A549 (cell line): ENCODE measurements around the gene NUP50. TPM values are rescaled to one million over a fixed set of nuclear protein-coding genes. Genes with fewer than 3 reads are reported as not detected.

Source experiments
- ATAC-seq, 2 experiments: fragments of 200-7000 bp in 1 of 2; fragments of >200 bp in 1 of 2; cut with Nextera tagmentation in 1 of 2; cut with Tn5 transposase in 1 of 2; 3 replicates each; pipeline versions ENCODE4 v1.8.0 to v1.9.1; 2018 to 2020; ENCODE audit warnings: mild to moderate bottlenecking in 1 of 2, moderate library complexity in 1 of 2
- CTCF ChIA-PET: fragments of 300-600 bp; sonication (Branson Sonifier 250); formaldehyde crosslinking; extraction: SDS; loops from one replicate; lab custom pipeline; 2021; ENCODE audit warnings: antibody characterized with exemption, inconsistent platforms; lab: Yijun Ruan, JAX
- POLR2A ChIA-PET: fragments of 350-600 bp; formaldehyde crosslinking; extraction: SDS; loops from one replicate; lab custom pipeline; 2021; ENCODE audit warnings: antibody characterized with exemption, inconsistent platforms; lab: Yijun Ruan, JAX
- DNase-seq, 2 experiments: peaks; one replicate each; pipeline versions ENCODE4 v3.0.0 to v3.0.0-alpha.2; 2011 to 2016; ENCODE audit warnings: low read depth in 1 of 2, low spot score in 1 of 2
- FAIRE-seq: peaks from 2 replicates; lab custom pipeline; 2011; peaks lifted over from hg19 to GRCh38; lab: Jason Lieb, UNC
- H3K27ac ChIP-seq, 2 experiments: fragments of >200 bp; sonication (Bioruptor Twin); formaldehyde crosslinking; 3 replicates each; pipeline ENCODE4 v1.5.1; 2016 to 2017
- H3K4me1 ChIP-seq: fragments of >200 bp; sonication (Bioruptor Twin); formaldehyde crosslinking; 3 replicates; pipeline ENCODE4 v1.6.1; 2016
- H3K4me2 ChIP-seq: fragments of >200 bp; sonication (Bioruptor Twin); formaldehyde crosslinking; 3 replicates; pipeline ENCODE4 v1.6.1; 2016
- H3K4me3 ChIP-seq: fragments of >200 bp; sonication (Bioruptor Twin); formaldehyde crosslinking; 3 replicates; pipeline ENCODE4 v1.5.1; 2016
- H3K9me3 ChIP-seq: fragments of >200 bp; sonication (Bioruptor Twin); formaldehyde crosslinking; 3 replicates; pipeline ENCODE4 v1.6.1; 2016
- CBX2 ChIP-seq: fragments of 200-600 bp; sonication (generic); IDR thresholded peaks from 2 replicates; pipeline ENCODE4 v1.6.1; 2016; ENCODE audit warnings: low read depth, mild to moderate bottlenecking, borderline replicate concordance
- CEBPB ChIP-seq, 2 experiments: fragments of >200 bp in 1 of 2; sonication (Bioruptor Twin) in 1 of 2; formaldehyde crosslinking in 1 of 2; IDR thresholded peaks; 2 replicates each; pipeline ENCODE4 v1.6.1; 2012 to 2016
- HEYL ChIP-seq: fragments of 250-450 bp; sonication (Bioruptor Pico); IDR thresholded peaks from 2 replicates; pipeline ENCODE4 v1.8.0; 2021; ENCODE audit warnings: mild to moderate bottlenecking, moderate library complexity
- JUNB ChIP-seq: fragments of >200 bp; sonication (Bioruptor Twin); formaldehyde crosslinking; IDR thresholded peaks from 2 replicates; pipeline ENCODE4 v1.6.1; 2016
- MAFK ChIP-seq: fragments of 450-650 bp; IDR thresholded peaks from 2 replicates; pipeline ENCODE4 v1.6.1; 2014; ENCODE audit not compliant: partially characterized antibody
- NFE2L2 ChIP-seq: fragments of 150-350 bp; conservative IDR thresholded peaks from 2 replicates; pipeline ENCODE4 v1.6.1; 2014; ENCODE audit warnings: low read length
- NPAS2 ChIP-seq: fragments of 250-450 bp; sonication (Bioruptor Pico); IDR thresholded peaks from 2 replicates; pipeline ENCODE4 v1.8.0; 2022; ENCODE audit warnings: mild to moderate bottlenecking, moderate library complexity, borderline replicate concordance
- RARB ChIP-seq: fragments of 250-450 bp; sonication (Bioruptor Pico); IDR thresholded peaks from 2 replicates; pipeline ENCODE4 v1.8.0; 2021; ENCODE audit warnings: mild to moderate bottlenecking, moderate library complexity
- RFX5 ChIP-seq: fragments of 450-650 bp; IDR thresholded peaks from 2 replicates; pipeline ENCODE4 v1.7.1; 2014; ENCODE audit warnings: antibody characterized with exemption, mild to moderate bottlenecking, moderate library complexity
- SREBF2 ChIP-seq: fragments of 450-650 bp; IDR thresholded peaks from 2 replicates; pipeline ENCODE4 v1.6.1; 2014; ENCODE audit warnings: mild to moderate bottlenecking, moderate library complexity
- TFCP2L1 ChIP-seq: fragments of 250-450 bp; sonication (Bioruptor Pico); IDR thresholded peaks from 2 replicates; pipeline ENCODE4 v1.5.0; 2021; ENCODE audit warnings: mild to moderate bottlenecking
- ZC3H11A ChIP-seq: fragments of 450-650 bp; IDR thresholded peaks from 2 replicates; pipeline ENCODE4 v1.6.1; 2014; ENCODE audit warnings: antibody characterized with exemption, mild to moderate bottlenecking
- ZFP36 ChIP-seq: fragments of 450-650 bp; IDR thresholded peaks from 2 replicates; pipeline ENCODE4 v1.6.1; 2014; ENCODE audit warnings: borderline replicate concordance; ENCODE audit not compliant: partially characterized antibody
- ZSCAN20 ChIP-seq: fragments of 250-450 bp; sonication (Bioruptor Pico); IDR thresholded peaks from 2 replicates; pipeline ENCODE4 v1.8.0; 2022; ENCODE audit warnings: mild to moderate bottlenecking, moderate library complexity
- WGBS: methylation state at CpG from one replicate; pipeline ENCODE4 v1.1.6; 2017; ENCODE audit errors: missing lambda C conversion rate; 5-methylcytosine and 5-hydroxymethylcytosine counted together
- polyA plus RNA-seq, 4 experiments: library from polyadenylated mRNA; depleted of rRNA in 3 of 4; stranded (reverse); fragments of >200 nt; fragmentation: RNase III in 1 of 4; extraction: RNeasy Plus Mini Kit Qiagen cat#74134 plus additional on column Dnase treatment in 1 of 4; gene quantifications; 2 replicates in 3 of 4; 3 replicates in 1 of 4; pipeline ENCODE4 v1.2.3, GENCODE V29; 2011 to 2017
- TF ChIP-seq, protein P1 (sequence below): fragments of >200 bp; sonication (Bioruptor Twin); formaldehyde crosslinking; IDR thresholded peaks from 3 replicates; pipeline ENCODE4 v1.5.1; 2016
- TF ChIP-seq, protein P2 (sequence below): fragments of 150-350 bp; IDR thresholded peaks from 2 replicates; pipeline ENCODE4 v1.6.1; 2014; ENCODE audit warnings: low read depth, mild to moderate bottlenecking, low read length
- TF ChIP-seq, protein P3 (sequence below): fragments of 200-600 bp; sonication (generic); IDR thresholded peaks from 2 replicates; pipeline ENCODE4 v1.6.1; 2016; ENCODE audit warnings: antibody characterized with exemption, mild to moderate bottlenecking, moderate library complexity

Gene NUP50
- polyA plus RNA-seq, 2 of the 4 experiments (the other 2 are of a cell fraction) = 16.7 to 25.3 TPM

- H3K9me3 ChIP-seq = no peaks in the 10 kb centered on the region
- WGBS = 88% methylated on average over 11 of the region's 11 CpGs
- no peak overlapping the region for H3K4me2 ChIP-seq
- TF ChIP-seq, protein P1, sequence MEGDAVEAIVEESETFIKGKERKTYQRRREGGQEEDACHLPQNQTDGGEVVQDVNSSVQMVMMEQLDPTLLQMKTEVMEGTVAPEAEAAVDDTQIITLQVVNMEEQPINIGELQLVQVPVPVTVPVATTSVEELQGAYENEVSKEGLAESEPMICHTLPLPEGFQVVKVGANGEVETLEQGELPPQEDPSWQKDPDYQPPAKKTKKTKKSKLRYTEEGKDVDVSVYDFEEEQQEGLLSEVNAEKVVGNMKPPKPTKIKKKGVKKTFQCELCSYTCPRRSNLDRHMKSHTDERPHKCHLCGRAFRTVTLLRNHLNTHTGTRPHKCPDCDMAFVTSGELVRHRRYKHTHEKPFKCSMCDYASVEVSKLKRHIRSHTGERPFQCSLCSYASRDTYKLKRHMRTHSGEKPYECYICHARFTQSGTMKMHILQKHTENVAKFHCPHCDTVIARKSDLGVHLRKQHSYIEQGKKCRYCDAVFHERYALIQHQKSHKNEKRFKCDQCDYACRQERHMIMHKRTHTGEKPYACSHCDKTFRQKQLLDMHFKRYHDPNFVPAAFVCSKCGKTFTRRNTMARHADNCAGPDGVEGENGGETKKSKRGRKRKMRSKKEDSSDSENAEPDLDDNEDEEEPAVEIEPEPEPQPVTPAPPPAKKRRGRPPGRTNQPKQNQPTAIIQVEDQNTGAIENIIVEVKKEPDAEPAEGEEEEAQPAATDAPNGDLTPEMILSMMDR = no peak
- TF ChIP-seq, all 56 proteins: peak for 0
- Histone ChIP-seq H3K4me3 (no peak overlapping the region), H3K4me1 (peaks cover 6% of the 10 kb centered on the region; the same call in 2 of the 3 replicates), H3K27ac (no peak overlapping the region)
- ATAC-seq (no peak), FAIRE-seq (no peak), DNase-seq (no peak)
- ChIA-PET POLR2A (no interaction called here), CTCF (no interaction called here)
Observed at GRCh38 chr22:45224331-45224730, 60.6 kb downstream of the NUP50 start.

GRCh38 chr22:45224988-45225731 lies 61.4 kb downstream of the NUP50 start:
- POLR2A ChIA-PET = no interaction called here
- H3K4me3 ChIP-seq = no peak overlapping the region
- peaks cover 6% of the 10 kb centered on the region; the same call in 2 of the 3 replicates for H3K4me1 ChIP-seq
- ATAC-seq (no peak; a peak in 1 of 6 replicates), DNase-seq (no peak), FAIRE-seq (no peak)
- no peak overlapping the region for H3K4me2 ChIP-seq
- 98% methylated on average over 8 of the region's 19 CpGs for WGBS
- H3K27ac ChIP-seq = no peak overlapping the region
- CTCF ChIA-PET = no interaction called here
- TF ChIP-seq RFX5 = no peak
- TF ChIP-seq ZSCAN20 (CRISPR knock-in tag) = no peak
- no peaks in the 10 kb centered on the region for H3K9me3 ChIP-seq

DNA sequence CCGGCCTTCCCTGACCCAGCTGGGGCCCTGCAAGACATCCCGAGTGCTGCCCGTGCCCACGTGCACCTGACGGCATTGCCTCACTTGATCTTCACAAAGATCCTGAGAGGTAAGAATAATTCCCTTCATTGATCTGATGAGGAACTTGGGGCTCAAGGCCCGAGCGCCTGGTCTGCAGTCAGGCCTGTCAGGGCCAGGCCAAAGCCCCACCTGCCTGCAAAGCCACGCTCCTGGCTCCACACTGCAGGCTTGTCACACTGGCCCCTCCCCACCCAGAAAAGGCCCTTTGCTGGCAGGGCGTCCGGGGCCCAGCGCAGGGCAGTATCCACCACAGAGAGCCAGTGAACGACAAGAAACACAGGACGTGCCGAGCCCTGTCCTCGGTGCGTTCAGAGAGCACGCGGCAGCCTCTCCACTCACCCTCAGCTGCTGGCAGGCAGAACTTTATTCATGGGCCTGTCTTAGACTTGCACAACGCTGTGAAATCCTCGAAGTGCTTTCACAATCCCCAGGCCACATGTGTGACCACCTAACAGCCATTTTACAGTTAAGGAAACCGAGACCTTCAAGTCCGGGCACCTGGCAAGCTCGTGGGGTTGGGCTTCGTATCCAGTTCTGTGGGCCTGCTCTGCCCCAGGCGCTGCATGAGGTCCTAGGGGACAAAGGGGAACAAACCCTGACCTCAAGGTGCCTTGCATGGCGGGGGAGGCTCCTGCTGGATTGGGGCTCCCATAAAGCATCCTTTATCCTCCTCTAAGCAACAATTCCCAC lies 62.2 kb downstream of the NUP50 start:
- CTCF ChIA-PET = interaction anchor here (1.1 to 1.4 kb wide), 3 partner anchors 9 to 18 kb away, joined by 3 to 6 read pairs (median 3); no protein-coding TSS in a partner anchor
- no peak overlapping the region for H3K4me3 ChIP-seq
- TF ChIP-seq SREBF2 (no peak), ZFP36 (no peak), CEBPB (IDR thresholded peaks at IDR 0.05) (no peak), NFE2L2 (no peak), RARB (no peak), JUNB (no peak), TFCP2L1 (no peak), NPAS2 (CRISPR knock-in tag) (no peak), MAFK (no peak), ZC3H11A (no peak), CBX2 (no peak), HEYL (no peak), ZSCAN20 (CRISPR knock-in tag) (no peak)
- TF ChIP-seq, protein P2, sequence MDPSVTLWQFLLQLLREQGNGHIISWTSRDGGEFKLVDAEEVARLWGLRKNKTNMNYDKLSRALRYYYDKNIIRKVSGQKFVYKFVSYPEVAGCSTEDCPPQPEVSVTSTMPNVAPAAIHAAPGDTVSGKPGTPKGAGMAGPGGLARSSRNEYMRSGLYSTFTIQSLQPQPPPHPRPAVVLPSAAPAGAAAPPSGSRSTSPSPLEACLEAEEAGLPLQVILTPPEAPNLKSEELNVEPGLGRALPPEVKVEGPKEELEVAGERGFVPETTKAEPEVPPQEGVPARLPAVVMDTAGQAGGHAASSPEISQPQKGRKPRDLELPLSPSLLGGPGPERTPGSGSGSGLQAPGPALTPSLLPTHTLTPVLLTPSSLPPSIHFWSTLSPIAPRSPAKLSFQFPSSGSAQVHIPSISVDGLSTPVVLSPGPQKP = no peak
- TF ChIP-seq, protein P1 = no peak
- TF ChIP-seq, protein P3, sequence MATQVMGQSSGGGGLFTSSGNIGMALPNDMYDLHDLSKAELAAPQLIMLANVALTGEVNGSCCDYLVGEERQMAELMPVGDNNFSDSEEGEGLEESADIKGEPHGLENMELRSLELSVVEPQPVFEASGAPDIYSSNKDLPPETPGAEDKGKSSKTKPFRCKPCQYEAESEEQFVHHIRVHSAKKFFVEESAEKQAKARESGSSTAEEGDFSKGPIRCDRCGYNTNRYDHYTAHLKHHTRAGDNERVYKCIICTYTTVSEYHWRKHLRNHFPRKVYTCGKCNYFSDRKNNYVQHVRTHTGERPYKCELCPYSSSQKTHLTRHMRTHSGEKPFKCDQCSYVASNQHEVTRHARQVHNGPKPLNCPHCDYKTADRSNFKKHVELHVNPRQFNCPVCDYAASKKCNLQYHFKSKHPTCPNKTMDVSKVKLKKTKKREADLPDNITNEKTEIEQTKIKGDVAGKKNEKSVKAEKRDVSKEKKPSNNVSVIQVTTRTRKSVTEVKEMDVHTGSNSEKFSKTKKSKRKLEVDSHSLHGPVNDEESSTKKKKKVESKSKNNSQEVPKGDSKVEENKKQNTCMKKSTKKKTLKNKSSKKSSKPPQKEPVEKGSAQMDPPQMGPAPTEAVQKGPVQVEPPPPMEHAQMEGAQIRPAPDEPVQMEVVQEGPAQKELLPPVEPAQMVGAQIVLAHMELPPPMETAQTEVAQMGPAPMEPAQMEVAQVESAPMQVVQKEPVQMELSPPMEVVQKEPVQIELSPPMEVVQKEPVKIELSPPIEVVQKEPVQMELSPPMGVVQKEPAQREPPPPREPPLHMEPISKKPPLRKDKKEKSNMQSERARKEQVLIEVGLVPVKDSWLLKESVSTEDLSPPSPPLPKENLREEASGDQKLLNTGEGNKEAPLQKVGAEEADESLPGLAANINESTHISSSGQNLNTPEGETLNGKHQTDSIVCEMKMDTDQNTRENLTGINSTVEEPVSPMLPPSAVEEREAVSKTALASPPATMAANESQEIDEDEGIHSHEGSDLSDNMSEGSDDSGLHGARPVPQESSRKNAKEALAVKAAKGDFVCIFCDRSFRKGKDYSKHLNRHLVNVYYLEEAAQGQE = no peak
- TF ChIP-seq, all 56 proteins: peak for 0
- no peak overlapping the region for H3K4me2 ChIP-seq
- WGBS = 81% methylated on average over 18 of the region's 26 CpGs
- peaks cover 6% of the 10 kb centered on the region; the same call in 2 of the 3 replicates for H3K4me1 ChIP-seq
- ATAC-seq = 0 out of 6 replicates have a peak, but pooled peaks of 1 of the 2 experiments have one; percentile 21
- DNase-seq = no peak
- FAIRE-seq = no peak
- POLR2A ChIA-PET = no interaction called here
- H3K9me3 ChIP-seq = no peaks in the 10 kb centered on the region
- peak overlapping the region in 1 of 2 experiments; percentile 26; a peak in 1 of 6 replicates for H3K27ac ChIP-seq
